HepG2 (cell line): ENCODE measurements around the gene MXRA7. TPM values are rescaled to one million over a fixed set of nuclear protein-coding genes. Genes with fewer than 3 reads are reported as not detected.

Experiments used
- ELF1 ChIP-seq: sonication (generic); formaldehyde crosslinking; IDR thresholded peaks from 2 replicates; pipeline ENCODE4 v1.4.0; 2020; ENCODE audit warnings: missing genetic modification reagents
- FOXC1 ChIP-seq: sonication (generic); formaldehyde crosslinking; IDR thresholded peaks from 2 replicates; pipeline ENCODE4 v1.8.0; 2022; ENCODE audit warnings: mild to moderate bottlenecking, missing genetic modification reagents, borderline replicate concordance
- GABPA ChIP-seq, 2 experiments: IDR thresholded peaks; 2 replicates each; pipeline ENCODE4 v1.6.1; 2011 to 2016; ENCODE audit warnings: low read depth in 2 of 2, low read length in 1 of 2, missing biosample characterization in 1 of 2, missing genetic modification characterization in 1 of 2
- MYNN ChIP-seq: sonication (generic); formaldehyde crosslinking; IDR thresholded peaks from 2 replicates; pipeline ENCODE4 v1.4.0; 2020; ENCODE audit warnings: mild to moderate bottlenecking, low read depth, missing genetic modification reagents
- NFE2L1 ChIP-seq: sonication (generic); formaldehyde crosslinking; IDR thresholded peaks from 2 replicates; pipeline ENCODE4 v1.4.0; 2020; ENCODE audit warnings: missing genetic modification reagents, mild to moderate bottlenecking, borderline replicate concordance
- RXRB ChIP-seq: IDR thresholded peaks from 2 replicates; pipeline ENCODE4 v1.6.1; 2016; ENCODE audit warnings: borderline replicate concordance, missing genetic modification reagents, missing compliant biosample characterization
- TFE3 ChIP-seq: IDR thresholded peaks from 2 replicates; pipeline ENCODE4 v1.6.1; 2016
- ZBTB4 ChIP-seq: sonication (generic); formaldehyde crosslinking; IDR thresholded peaks from 2 replicates; pipeline ENCODE4 v1.4.0; 2020; ENCODE audit warnings: missing genetic modification reagents, mild to moderate bottlenecking, borderline replicate concordance
- ZNF12 ChIP-seq: sonication (generic); formaldehyde crosslinking; IDR thresholded peaks from 2 replicates; pipeline ENCODE4 v1.5.0; 2020; ENCODE audit warnings: missing genetic modification reagents
- ZNF34 ChIP-seq: sonication (generic); formaldehyde crosslinking; IDR thresholded peaks from 2 replicates; pipeline ENCODE4 v1.4.0; 2020; ENCODE audit warnings: mild to moderate bottlenecking, missing genetic modification reagents, borderline replicate concordance
- ZNF430 ChIP-seq: sonication (generic); formaldehyde crosslinking; IDR thresholded peaks from 2 replicates; pipeline ENCODE4 v1.9.0; 2021; ENCODE audit warnings: mild to moderate bottlenecking, missing genetic modification reagents
- ZNF549 ChIP-seq: sonication (generic); formaldehyde crosslinking; IDR thresholded peaks from 2 replicates; pipeline ENCODE4 v1.5.0; 2020; ENCODE audit warnings: missing genetic modification reagents
- ZNF570 ChIP-seq: sonication (generic); formaldehyde crosslinking; IDR thresholded peaks from 2 replicates; pipeline ENCODE4 v1.4.0; 2020; ENCODE audit warnings: mild to moderate bottlenecking, missing genetic modification reagents, borderline replicate concordance
- ZUFSP ChIP-seq: sonication (generic); formaldehyde crosslinking; IDR thresholded peaks from 2 replicates; pipeline ENCODE4 v1.9.0; 2021; ENCODE audit warnings: missing genetic modification reagents, mild to moderate bottlenecking, borderline replicate concordance
- polyA plus RNA-seq, 8 experiments: library from polyadenylated mRNA; depleted of rRNA in 3 of 8; stranded (reverse) in 7 of 8; unstranded in 1 of 8; fragments of >200 nt; fragmentation: Illumina TruSeq in 4 of 8; extraction: Trizol in 4 of 8; gene quantifications; 2 replicates each; pipeline versions ENCODE4 v1.2.1 to v1.2.3, GENCODE V29; 2011 to 2016; ENCODE audit warnings: low read depth in 4 of 8, missing spikeins in 1 of 8, mixed read lengths in 1 of 8; ENCODE audit not compliant: insufficient read depth in 1 of 8
- total RNA-seq, 5 experiments: library from RNA; depleted of rRNA; stranded (reverse); fragments of >200 nt; fragmentation: Illumina TruSeq; extraction: Trizol; gene quantifications; 2 replicates each; pipeline ENCODE4 v1.2.3, GENCODE V29; 2016; ENCODE audit warnings: low read depth in 1 of 5
- TF ChIP-seq, protein P1 (sequence below): sonication (generic); IDR thresholded peaks from 2 replicates; pipeline ENCODE4 v1.6.1; 2016; ENCODE audit warnings: low read depth, borderline replicate concordance
- TF ChIP-seq, protein P2 (sequence below): sonication (generic); formaldehyde crosslinking; IDR thresholded peaks from 2 replicates; pipeline ENCODE4 v1.8.0; 2022; ENCODE audit warnings: missing genetic modification reagents, mild to moderate bottlenecking, borderline replicate concordance

MXRA7 gene
- total and polyA plus RNA-seq, 2 of the 13 experiments (the other 11 are each of a cell fraction or from before 2014, with no cell fraction given) = 44.8 to 112 TPM

- TF ChIP-seq FOXC1 (no peak), ELF1 (peak; percentile 58; the same call in 1 of the 2 replicates), NFE2L1 (CRISPR knock-in tag) (no peak), ZNF430 (CRISPR knock-in tag) (0 out of 2 replicates have a peak, but pooled peaks have one; percentile 37), ZNF549 (CRISPR knock-in tag) (no peak), ZNF34 (CRISPR knock-in tag) (no peak), MYNN (CRISPR knock-in tag) (no peak), GABPA (IDR thresholded peaks at IDR 0.05; ENCODE audit: low read depth, low read length) (no peak), GABPA (CRISPR knock-in tag; IDR thresholded peaks at IDR 0.05; ENCODE audit: low read depth) (peak; percentile 72), ZNF12 (CRISPR knock-in tag) (0 out of 2 replicates have a peak, but pooled peaks have one; percentile 26), ZBTB4 (CRISPR knock-in tag) (peak; percentile 68; the same call in 1 of the 2 replicates), TFE3 (peak; percentile 52; the same call in 1 of the 2 replicates), ZNF570 (CRISPR knock-in tag) (no peak), ZUFSP (CRISPR knock-in tag) (no peak), RXRB (CRISPR knock-in tag) (peak; percentile 81)
- TF ChIP-seq, protein P1, sequence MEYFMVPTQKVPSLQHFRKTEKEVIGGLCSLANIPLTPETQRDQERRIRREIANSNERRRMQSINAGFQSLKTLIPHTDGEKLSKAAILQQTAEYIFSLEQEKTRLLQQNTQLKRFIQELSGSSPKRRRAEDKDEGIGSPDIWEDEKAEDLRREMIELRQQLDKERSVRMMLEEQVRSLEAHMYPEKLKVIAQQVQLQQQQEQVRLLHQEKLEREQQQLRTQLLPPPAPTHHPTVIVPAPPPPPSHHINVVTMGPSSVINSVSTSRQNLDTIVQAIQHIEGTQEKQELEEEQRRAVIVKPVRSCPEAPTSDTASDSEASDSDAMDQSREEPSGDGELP = peak; percentile 83; the same call in 1 of the 2 replicates
- TF ChIP-seq, protein P2, sequence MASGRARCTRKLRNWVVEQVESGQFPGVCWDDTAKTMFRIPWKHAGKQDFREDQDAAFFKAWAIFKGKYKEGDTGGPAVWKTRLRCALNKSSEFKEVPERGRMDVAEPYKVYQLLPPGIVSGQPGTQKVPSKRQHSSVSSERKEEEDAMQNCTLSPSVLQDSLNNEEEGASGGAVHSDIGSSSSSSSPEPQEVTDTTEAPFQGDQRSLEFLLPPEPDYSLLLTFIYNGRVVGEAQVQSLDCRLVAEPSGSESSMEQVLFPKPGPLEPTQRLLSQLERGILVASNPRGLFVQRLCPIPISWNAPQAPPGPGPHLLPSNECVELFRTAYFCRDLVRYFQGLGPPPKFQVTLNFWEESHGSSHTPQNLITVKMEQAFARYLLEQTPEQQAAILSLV (CRISPR knock-in tag) = peak; percentile 63; the same call in 1 of the 2 replicates
Measured at GRCh38 chr17:76696763-76697701, 13.7 kb downstream of the MXRA7 start (continued).
